Osteocyte (in vitro differentiated cells): ENCODE measurements around the gene PPIC. TPM values are rescaled to one million over a fixed set of nuclear protein-coding genes. Genes with fewer than 3 reads are reported as not detected.

Experiments
- DNase-seq: peaks from one replicate; pipeline ENCODE4 v3.0.0; 2021; ENCODE audit warnings: mixed read lengths; ENCODE audit not compliant: unreplicated experiment; ENCODE audit errors: extremely low spot score
- H3K27ac Mint-ChIP-seq: one replicate; pipeline ENCODE4 v1.8.0; 2021; ENCODE audit warnings: mild to moderate bottlenecking, mixed read lengths; ENCODE audit not compliant: unreplicated experiment
- H3K27me3 Mint-ChIP-seq: one replicate; pipeline ENCODE4 v1.8.0; 2021; ENCODE audit warnings: mixed read lengths; ENCODE audit not compliant: unreplicated experiment
- H3K36me3 Mint-ChIP-seq: one replicate; pipeline ENCODE4 v1.8.0; 2021; ENCODE audit warnings: mixed read lengths; ENCODE audit not compliant: unreplicated experiment
- H3K4me1 Mint-ChIP-seq: one replicate; pipeline ENCODE4 v1.8.0; 2021; ENCODE audit warnings: mixed read lengths; ENCODE audit not compliant: unreplicated experiment
- H3K4me3 Mint-ChIP-seq: one replicate; pipeline ENCODE4 v1.8.0; 2021; ENCODE audit warnings: mild to moderate bottlenecking, moderate library complexity, mixed read lengths; ENCODE audit not compliant: unreplicated experiment
- H3K9me3 Mint-ChIP-seq: one replicate; pipeline ENCODE4 v1.8.0; 2021; ENCODE audit warnings: mixed read lengths; ENCODE audit not compliant: unreplicated experiment
- total RNA-seq: library from RNA; stranded (reverse); gene quantifications from 2 replicates; pipeline ENCODE4 v1.2.1, GENCODE V29; 2021
- TF ChIP-seq, protein P1 (sequence below): fragments of 200-600 bp; sonication (generic); IDR thresholded peaks from 2 replicates; pipeline ENCODE4 v1.5.0; 2021; ENCODE audit warnings: antibody characterized with exemption, mild to moderate bottlenecking, moderate library complexity

PPIC gene
- total RNA-seq, 1 donor from 2014 or later: 44.6 TPM

- peaks cover 13% of the 10 kb centered on the region for H3K4me1 Mint-ChIP-seq
- no peaks in the 10 kb centered on the region for H3K9me3 Mint-ChIP-seq
- H3K27me3 Mint-ChIP-seq: peaks cover 4% of the 10 kb centered on the region
- no peaks in the 10 kb centered on the region for H3K36me3 Mint-ChIP-seq
- peak overlapping the region; percentile 53 for H3K27ac Mint-ChIP-seq
- H3K4me3 Mint-ChIP-seq: peak overlapping the region; percentile 80
- TF ChIP-seq, protein P1, sequence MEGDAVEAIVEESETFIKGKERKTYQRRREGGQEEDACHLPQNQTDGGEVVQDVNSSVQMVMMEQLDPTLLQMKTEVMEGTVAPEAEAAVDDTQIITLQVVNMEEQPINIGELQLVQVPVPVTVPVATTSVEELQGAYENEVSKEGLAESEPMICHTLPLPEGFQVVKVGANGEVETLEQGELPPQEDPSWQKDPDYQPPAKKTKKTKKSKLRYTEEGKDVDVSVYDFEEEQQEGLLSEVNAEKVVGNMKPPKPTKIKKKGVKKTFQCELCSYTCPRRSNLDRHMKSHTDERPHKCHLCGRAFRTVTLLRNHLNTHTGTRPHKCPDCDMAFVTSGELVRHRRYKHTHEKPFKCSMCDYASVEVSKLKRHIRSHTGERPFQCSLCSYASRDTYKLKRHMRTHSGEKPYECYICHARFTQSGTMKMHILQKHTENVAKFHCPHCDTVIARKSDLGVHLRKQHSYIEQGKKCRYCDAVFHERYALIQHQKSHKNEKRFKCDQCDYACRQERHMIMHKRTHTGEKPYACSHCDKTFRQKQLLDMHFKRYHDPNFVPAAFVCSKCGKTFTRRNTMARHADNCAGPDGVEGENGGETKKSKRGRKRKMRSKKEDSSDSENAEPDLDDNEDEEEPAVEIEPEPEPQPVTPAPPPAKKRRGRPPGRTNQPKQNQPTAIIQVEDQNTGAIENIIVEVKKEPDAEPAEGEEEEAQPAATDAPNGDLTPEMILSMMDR: no peak
- no peak for DNase-seq
These were observed 536 bp upstream of the PPIC start for GRCh38 chr5:123037104-123037418.

DNA sequence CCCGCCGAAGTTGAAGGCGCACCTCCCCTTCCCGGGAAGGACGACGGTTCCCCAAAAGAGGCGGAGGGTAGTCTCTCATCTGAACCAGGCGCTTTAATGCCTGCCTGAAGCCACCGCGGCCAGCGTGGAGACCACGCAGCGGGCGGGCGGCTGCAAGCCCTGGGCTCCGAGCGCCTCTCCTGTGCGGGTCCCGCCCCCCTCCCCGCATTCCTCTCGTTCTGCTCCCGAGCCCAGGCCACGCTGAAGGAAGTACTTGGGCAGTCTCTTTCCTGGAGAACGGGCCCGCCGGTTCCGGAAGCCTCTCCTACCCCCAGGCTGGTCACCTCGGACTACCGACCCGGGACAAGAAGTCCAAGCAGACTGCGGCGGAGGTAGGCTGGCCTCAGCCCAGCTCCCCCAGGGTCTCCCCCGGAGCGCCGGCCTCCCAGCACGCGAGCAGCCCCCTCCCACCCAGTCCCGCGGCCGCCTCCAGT, 571 bp downstream of the PPIC start:
- Mint-ChIP-seq H3K9me3 (no peaks in the 10 kb centered on the region), H3K36me3 (no peaks in the 10 kb centered on the region), H3K27me3 (peaks cover 4% of the 10 kb centered on the region), H3K27ac (no peak overlapping the region), H3K4me1 (peaks cover 13% of the 10 kb centered on the region), H3K4me3 (peak overlapping the region; percentile 80)
- DNase-seq: no peak
- TF ChIP-seq, protein P1: no peak

- peak overlapping the region; percentile 80 for H3K4me3 Mint-ChIP-seq
- H3K36me3 Mint-ChIP-seq: no peaks in the 10 kb centered on the region
- peaks cover 4% of the 10 kb centered on the region for H3K27me3 Mint-ChIP-seq
- no peaks in the 10 kb centered on the region for H3K9me3 Mint-ChIP-seq
- peak overlapping the region; percentile 14 for H3K27ac Mint-ChIP-seq
- peaks cover 13% of the 10 kb centered on the region for H3K4me1 Mint-ChIP-seq
- TF ChIP-seq, protein P1: no peak
- DNase-seq: no peak
These were observed 1.1 kb downstream of the PPIC start for GRCh38 chr5:123035360-123035917.

- peaks cover 6% of the 10 kb centered on the region for H3K36me3 Mint-ChIP-seq
- no peak for DNase-seq
- H3K4me1 Mint-ChIP-seq: peaks cover 13% of the 10 kb centered on the region
- H3K4me3 Mint-ChIP-seq: no peak overlapping the region
- H3K9me3 Mint-ChIP-seq: no peaks in the 10 kb centered on the region
- no peak overlapping the region for H3K27ac Mint-ChIP-seq
- TF ChIP-seq, protein P1: no peak
- no peaks in the 10 kb centered on the region for H3K27me3 Mint-ChIP-seq
These were observed 3.3 kb downstream of the PPIC start for GRCh38 chr5:123033157-123033671.

DNA sequence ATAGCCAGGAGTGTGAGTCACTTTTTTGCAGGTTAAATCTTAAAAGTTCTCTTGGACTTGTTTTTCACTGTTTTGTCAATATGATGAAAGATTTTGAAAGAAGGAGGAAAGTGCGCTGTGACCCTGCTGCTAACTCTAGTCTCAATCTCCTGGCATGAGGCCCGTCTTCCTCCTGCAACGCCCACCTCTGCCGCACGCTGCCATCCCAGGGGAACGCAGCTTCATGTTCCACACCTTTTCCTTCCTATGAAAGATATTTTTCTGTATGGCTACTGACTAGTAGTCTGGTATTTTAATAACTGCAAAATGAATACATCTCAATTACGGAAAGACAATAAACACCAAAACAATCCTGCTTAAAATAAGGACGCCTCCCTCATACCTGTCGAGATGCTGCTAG, 8.3 kb downstream of the PPIC start:
- Mint-ChIP-seq H3K4me1 (no peaks in the 10 kb centered on the region), H3K9me3 (no peaks in the 10 kb centered on the region), H3K4me3 (no peak overlapping the region), H3K27me3 (no peaks in the 10 kb centered on the region), H3K27ac (no peak overlapping the region), H3K36me3 (peaks cover 22% of the 10 kb centered on the region)
- TF ChIP-seq, protein P1: no peak
- no peak for DNase-seq
